Stimulated activated naive CD8-positive, alpha-beta T cell treated with anti-CD3 and anti-CD28 coated beads, Interleukin-15, Interleukin-2, amounts not matched to agents 100 U/mL and 50 U/mL, for 24 hours (primary cell): Measurements from ENCODE around the gene CBX7.

ENCODE experiments used
- ATAC-seq: fragments of 150-1000 bp; cut with Tn5 transposase; one replicate; pipeline ENCODE4 v1.10.0; 2021
- DNase-seq: peaks from one replicate; pipeline ENCODE4 v3.0.0; 2021

CBX7 gene

DNA sequence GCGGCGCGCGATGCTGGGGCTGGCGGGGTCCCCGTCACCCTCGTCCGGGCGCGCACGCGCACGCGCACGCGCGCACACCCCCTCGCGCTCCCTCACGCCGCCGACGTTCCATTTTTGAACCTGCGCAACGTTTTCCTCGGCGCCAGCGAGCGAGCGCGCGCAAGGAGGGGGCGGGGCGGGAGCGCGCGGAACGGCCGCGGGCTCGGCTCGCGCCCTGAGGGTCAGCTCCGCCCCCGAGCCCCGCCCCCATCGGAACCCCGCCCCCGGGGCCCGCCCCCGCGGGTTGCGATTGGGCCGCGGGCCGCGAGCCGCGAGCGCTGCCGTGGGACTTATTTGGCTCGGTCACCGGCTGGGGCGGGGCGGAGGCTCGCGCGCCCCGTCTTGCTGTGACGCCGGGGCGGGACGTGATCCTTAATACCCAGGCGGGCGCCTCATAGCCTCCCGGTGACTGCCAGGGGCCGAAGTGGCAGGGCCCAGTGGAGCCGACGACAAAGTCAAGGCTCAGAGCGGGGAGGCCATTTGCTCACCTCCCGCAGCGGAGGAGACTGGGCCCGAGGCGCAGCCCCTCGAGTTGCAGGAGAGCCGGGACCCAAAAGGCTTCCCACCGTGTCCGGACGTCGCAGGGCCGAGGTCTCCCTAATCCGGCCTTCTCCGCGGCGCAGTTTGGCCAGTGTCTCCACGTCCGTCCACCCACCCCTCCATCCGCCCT is at the start of gene CBX7:
Gene CBX7 (minus strand): TSS at position 170 of the 709 bp plus-strand sequence. CDS start 236 bp downstream, outside the sequence.
- ATAC-seq (peak; percentile 81), DNase-seq (peak; percentile 90)

DNA sequence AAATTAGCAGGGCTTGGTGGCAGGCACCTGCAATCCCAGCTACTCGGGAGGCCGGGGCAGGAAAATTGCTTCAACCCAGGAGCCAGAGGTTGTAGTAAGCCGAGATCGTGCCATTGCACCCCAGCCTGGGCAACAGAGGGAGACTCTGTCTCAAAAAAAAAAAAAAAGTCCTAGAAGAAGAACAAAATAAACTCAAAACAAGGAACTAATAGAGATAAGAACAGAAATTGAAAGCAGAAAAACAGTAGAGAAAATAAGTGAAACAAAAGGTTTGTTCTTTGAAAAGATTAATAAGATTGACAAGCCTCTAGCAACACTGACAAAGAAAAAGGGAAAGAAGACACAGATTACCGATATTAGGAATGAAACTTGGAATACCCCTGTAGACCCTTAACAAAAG is 45.1 kb upstream of the CBX7 start:
- no peak for DNase-seq
- no peak for ATAC-seq

DNA sequence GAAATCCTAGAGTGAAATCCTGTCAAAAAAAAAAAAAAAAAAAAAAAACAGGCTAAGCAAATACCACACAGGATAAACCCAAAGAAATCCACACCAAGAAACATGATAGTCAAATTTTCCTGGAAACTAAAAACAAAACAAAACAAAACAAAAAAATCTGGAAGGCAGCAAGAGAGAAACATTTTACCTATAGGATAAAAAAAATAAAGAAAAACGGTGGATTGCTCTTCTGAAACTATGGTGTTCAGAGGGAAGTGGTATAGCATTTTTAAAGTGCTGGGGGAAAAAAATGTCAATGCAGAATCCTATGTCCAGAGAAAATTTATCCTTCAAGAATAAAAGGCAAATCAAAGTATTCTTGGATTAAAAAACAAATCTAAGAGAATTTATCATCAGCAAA is 41.6 kb upstream of the CBX7 start:
- ATAC-seq (no peak), DNase-seq (no peak)

DNA sequence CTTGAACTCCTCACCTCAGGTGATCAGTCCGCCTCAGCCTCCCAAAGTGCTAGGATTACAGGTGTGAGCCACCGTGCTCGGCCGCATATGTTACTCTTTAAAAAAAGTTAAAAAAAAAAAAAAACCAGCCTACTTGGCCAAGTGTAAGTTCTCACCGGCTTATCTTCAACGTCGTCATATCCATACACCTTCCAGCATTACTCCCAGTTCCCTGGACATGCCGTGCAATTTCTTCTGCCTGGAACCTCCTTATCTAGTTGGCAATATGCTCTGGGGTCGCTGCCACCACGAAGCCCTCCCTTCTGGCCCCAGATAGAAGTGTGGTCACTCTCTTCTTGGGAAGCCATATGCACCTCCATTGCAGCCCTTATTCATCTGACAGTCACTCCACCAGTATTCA is 36.3 kb upstream of the CBX7 start:
- ATAC-seq, result no peak

DNA sequence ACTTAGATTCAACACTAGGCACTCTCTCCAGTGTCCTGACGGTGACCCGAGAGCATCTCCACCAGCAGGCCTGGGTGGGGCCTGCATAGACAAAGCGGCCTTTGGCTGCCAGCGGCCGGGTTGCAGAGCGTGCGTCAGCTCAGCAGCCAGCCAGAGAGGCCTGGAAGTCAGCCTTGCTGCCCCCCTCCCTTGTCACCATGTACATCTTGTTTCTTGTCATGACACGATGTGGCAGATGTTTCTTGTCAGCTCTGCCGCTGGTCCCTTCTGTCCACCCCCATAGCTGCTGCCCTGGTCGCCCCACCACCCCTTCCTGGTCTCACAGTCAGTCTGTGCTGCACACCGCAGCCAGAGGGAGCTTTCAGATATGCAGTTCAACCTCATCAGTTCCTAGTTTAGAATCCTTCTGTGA is 33.1 kb upstream of the CBX7 start:
- DNase-seq, result no peak
- no peak for ATAC-seq

More for the DNA sequence above, 36.3 kb upstream of the CBX7 start:
- DNase-seq, result no peak

DNA sequence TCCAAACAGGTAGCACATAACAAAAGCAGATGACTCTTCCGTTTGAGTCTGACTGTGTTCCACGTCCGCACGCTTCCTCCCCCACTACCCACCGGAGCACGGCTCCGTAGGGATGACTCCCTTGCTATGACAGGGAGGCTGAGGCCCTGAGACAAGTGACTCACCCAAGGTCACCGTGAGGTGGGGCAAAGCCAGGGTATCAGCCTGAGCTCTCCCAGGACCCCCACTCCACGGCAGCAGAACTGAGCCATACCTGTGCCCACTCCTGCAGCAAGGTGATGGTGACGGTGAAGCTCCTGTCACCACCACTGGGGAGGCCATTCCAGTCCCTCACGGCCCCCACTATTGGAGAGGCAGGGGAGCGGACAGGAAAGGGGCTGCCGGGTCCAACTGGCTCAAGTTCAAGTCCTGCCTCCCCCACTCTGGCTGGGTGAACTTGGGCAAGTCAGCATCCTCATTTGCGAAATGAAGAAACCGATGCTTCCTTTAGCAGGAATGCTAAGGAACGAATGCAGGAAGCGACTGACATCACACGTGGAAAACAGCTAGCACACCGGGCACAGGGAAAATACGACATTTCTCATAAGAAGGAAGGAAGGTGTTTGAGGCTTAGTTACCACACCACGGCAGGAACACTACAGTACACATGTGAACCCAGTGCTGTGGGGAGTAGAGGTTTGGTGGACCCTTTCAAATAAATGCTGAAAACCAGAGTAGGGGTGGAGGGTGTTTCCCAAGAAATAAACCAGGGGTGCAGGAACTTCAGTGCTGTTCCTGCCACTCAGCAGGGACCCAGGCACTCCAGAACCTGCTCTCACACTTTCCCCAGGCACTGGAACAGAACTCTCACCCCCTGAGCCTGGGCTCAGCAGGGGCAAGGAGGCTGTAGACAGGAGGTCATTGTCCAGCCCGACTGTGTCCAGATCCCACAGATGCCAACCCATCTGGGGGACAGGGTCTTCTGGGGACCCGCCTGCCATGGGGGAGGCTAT is 32.4 kb upstream of the CBX7 start:
- no peak for DNase-seq
- ATAC-seq, result no peak

DNA sequence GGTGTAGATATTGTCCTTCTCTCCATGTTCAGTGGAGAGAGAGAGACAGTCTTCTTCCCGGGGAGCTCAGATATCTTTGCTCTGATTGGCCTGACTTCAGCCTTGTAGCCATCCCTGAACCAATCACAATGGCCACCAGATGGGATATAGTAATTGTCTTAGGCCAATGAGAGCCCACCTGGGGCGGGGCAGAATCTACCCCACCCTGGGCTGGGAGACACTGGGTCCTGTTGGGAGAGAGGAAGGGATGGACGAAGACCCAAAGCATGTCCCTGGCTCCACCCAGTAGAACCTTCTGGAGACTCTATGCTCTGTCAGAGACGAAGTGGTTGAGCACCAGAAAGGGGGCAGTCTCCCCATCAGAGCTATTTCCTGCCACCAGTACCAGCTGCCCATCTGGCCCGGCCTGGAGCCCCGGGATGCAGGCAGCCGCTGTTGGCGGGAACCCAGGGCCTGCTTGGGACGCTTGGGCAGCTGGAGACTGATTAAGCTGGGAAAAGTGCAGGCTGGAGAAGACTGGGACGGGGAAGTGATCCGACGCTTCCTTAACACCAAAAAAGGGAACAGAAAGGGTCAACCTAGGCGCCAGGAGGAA is 31.6 kb upstream of the CBX7 start:
- ATAC-seq (no peak), DNase-seq (no peak)

DNA sequence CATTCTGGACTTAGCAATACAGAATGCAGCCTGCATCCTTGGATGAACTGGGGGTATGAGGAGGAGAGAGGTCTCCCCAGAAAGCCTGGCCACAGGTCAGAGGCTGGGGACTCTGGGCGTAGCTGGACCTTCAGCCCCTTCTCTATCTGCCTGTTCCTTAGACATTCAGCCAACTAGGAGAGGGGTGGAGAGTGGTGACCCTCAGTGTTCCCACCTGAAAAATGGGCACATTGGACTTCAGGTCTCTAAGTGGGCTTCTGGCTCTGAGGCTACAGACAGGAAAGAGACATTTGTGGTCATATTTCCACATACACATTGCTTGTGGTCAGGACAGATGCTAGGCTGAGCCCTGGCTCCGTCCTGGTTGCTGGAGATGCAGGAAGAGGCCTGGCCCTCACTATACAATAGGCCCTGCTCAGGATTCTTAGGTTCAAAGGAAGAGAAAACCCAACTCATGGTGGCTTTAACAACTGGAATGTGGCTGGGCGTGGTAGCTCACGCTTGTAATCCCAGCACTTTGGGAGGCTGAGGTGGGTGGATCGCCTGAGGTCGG is 30.1 kb upstream of the CBX7 start:
- ATAC-seq, result no peak
- DNase-seq, result no peak

DNA sequence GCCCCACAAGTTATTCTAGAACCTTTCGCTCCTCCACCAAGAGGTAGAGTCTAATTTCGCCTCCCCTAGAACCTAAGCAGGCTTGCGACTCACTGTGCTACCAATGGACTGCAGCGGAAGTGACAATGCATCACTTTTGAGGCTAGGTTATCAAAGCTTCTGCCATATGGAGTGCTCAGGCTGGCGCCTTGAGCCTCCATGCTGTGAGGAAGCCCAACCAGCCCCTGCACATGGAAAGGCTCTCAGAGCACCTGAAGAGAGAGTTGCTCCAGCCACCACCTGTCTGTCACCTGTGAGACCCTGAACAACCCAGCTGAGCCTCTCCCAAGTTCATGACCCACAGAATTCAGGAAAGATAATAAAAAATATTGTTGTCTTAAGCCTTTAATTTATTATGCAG is 29.3 kb upstream of the CBX7 start:
- ATAC-seq (no peak), DNase-seq (no peak)

DNA sequence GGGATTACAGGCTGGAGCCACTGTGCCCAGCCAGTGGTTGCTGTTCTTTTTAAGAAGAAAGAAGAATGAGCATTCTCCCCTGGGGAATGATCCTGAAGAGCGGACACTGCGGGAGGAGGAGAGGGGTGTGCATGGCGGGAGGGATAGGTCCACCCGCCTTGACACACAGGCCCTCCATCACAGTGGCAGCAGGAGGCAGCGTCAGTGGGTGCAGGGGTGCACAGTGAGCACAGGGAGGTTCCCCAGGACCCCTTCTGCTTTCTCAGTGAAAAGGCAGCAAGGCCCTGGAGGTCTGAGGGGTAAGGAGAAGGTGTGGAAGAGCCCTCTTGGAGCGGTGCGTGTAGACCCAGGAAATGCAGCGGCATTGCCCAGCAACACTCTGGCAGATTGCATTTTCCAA is 28.9 kb upstream of the CBX7 start:
- ATAC-seq (no peak), DNase-seq (no peak)

DNA sequence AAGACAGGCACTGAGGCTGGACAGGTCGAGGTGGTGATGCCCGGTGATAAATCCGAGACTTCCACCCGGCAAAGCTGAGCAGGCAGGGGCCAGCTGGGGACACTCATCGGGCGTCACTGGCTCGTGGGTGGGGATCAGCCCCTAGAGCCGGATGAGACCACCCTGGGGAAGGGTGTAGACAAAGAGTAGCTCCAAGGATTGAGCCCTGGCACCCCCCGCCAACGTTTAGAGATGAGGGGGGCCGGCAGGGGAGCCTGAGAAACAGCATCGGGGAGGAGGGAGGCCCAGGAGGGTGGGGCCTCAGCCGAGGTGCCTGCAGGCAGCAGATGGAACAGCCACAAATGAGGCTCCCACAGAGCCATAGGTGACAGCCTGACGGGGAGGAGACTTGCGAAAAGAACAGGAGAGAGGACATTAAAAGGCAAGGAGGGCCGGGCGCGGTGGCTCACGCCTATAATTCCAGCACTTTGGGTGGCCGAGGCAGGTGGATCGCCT is 27.4 kb upstream of the CBX7 start:
- ATAC-seq (no peak), DNase-seq (no peak)

DNA sequence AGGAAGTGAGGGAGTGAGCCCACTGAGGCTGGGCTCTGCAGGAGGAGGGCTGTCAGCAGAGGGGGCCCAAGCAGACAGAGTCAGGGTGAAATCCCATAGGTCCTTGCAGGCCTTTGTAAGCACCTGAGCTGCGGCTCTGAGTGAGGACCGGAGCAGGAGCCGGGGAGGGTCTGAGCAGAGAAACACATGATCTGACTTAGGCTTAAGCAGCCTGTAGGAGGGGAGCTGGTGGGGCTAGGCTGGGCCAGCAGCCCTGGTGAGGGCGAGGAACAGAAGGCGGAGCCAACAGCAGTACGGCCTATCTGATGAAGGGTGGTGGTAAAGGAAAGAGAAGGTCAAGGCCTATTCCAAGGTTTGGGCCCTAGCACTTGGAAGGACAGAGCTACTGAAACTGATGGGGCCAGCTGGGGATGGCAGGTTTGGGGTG is 26.9 kb upstream of the CBX7 start:
- ATAC-seq, result no peak
- no peak for DNase-seq

DNA sequence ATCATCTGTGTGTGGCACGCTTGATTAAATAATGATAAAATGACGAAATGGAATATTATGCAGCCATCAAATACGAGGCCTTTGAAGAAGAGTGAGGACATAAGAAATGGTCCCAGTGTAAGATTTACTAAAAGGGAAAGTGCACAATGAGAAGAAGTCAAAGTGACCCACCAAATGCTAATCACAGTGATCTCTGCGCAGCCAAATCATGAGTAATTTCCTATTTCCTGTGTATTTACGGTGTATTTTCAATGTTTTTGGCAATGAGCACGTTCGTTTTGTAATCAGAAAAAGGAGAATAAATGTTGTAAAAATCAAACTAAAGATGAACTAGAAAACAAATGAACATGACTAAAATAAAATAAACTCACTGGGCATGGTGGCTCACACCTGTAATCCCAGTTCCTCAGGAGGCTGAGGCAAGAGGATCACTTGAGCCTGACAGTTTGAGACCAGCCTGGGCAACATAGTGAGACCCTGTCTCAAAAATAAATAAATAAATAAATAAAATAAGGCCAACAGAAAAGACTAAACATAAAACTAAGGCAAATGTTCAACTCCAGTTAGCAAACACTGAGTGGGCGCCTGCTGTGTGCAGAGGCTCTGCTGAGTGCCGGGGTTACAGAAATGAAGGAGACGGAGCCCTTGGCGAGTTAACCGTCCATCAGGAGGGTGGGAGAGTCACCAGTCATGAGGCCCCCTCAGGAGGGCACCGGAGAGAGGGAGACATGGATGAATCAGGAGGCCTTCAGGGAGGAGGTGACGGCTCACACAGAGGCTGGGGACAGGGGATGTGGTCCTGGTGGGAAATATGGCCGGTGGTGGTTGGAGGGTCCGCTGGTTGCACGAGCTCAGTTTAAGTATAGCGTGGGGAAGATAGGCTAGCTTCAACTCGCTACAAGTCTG is 26.0 kb upstream of the CBX7 start:
- DNase-seq, result no peak
- no peak for ATAC-seq

DNA sequence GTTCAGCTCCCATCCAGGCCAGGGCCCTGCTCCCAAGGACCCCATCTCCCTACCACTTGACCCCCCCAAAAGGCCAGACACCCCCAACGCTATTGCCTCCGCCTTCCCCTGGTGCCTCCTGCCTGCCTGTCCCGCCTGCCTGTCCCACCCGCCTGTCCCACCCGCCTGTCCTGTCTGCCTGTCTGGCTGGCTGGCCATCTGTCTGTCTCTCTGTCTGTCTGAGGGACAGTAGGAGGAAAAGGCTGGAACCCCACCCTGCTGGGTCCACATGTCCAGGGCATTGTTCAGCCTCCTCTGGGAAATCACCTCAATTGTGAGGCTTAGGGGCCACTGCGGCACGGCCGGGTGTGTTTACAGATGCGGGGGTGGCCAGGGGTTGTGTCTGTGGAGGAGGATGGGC is 25.3 kb upstream of the CBX7 start:
- no peak for DNase-seq
- ATAC-seq, result no peak

DNA sequence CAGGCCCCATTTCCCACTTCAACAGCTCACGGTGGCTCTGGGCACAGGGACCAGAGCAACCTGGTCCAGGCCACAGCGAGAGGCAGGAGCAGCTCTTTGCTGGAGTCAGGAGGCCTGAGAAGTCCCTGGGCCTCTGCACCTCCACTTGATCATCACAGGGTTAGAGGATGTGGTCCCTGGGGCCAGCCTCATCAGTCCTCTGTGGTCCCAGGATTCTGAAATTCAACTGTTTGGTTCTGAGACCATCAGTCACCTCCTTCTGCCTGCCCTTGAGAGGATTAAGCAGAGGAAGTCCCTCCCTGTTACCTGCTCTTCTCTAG is 24.9 kb upstream of the CBX7 start:
- no peak for DNase-seq
- no peak for ATAC-seq

DNA sequence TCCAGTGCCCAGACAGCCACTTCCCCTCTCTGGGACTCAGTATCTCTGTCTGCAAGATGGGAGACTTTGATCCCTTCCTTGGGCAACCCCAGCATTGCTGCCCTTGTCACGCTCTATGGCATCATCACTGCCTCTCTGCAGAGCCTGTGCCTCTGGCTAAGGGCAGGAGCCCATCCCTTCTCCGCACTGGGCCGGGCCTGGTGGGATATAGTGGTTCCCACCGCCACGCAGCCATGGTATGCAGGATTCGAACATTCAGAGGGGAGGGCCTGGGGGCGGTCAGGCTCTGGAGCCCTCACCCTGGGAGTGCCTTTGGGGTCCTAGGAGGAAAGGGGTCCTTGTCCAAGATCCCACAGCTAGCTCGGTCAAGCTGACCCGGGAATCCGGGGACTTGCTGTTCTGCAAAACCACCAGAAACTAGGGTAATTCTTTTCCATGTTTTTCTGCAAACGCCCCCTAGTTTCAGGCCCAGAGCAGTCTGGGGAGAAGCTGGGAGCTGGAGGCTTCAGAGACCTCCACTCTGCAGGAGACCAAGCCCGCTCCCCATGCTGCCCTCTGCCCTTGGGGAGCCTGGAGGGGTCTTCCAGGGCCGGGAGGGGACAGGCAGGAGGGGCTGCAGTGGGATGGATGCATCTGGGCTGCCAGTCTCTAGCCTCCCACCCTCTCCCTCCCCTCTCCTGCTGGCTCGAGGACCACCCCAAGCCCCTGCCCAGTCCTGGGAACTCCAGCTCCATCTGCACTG is 24.4 kb upstream of the CBX7 start:
- no peak for ATAC-seq
- no peak for DNase-seq

DNA sequence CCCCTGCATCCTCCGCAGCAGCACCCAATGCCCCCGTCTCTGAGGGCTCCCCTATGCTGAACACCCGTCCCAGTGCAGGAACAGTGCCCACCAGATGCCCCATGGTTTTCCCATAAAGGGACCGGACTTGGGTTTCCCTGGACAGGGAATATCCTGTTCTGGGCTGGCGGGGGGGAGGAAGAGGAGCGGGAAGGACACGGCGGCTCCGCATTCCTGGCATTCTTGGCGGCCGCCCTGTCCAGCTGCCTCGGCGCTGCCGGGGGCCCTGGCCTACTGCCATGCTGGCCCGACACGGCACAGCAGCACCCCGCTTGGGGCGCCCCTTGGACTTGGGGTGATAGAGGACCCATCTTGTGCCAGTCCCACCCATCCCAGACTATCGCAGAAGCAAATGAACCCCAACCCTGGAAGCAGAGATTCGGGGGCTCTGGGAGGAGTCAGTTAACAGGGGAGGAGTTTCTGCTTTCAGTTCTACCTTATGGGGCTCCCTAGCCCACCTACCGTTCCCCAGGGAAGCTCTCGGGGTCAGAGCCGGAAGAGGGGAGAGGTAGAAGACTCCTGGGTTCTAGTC is 23.7 kb upstream of the CBX7 start:
- ATAC-seq (no peak), DNase-seq (no peak)

DNA sequence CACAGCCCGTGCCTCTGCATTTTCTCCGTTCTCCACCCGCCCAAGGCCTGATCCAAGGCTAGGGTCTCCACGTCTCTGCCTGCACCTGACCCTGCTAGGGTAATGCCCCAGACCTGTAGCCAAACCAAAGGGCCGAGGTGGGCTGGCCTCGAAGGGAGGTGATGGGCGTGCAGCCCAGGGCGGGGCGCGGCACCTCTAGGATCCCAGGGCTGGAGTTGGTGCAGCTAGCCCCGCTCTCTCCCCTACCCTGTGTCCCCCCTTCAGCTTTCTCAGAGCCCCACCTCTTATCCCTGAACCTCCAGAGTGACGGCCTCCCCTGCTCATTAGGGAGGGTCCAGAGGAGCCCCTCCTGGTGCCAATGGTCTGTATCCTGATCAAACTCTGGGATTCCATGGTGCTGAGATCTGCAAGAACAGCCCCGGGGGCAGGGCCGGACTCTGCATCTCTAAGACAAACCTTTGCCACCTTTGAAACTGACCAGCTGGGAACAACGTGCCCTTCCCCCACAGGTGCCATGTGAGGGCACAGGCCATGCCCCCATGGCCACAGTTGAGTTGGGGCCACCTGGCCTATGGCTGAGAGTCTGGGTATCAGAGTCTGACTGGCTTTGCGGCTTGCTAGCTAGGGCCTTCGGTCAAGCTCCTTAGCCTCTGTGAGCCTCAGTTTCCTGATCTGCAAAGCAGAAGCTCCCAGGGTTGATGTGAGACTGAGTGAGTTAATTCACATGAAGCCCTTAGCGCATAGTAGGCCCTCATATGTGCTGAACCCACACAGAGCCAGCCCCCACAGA is 23.1 kb upstream of the CBX7 start:
- ATAC-seq (no peak), DNase-seq (no peak)

DNA sequence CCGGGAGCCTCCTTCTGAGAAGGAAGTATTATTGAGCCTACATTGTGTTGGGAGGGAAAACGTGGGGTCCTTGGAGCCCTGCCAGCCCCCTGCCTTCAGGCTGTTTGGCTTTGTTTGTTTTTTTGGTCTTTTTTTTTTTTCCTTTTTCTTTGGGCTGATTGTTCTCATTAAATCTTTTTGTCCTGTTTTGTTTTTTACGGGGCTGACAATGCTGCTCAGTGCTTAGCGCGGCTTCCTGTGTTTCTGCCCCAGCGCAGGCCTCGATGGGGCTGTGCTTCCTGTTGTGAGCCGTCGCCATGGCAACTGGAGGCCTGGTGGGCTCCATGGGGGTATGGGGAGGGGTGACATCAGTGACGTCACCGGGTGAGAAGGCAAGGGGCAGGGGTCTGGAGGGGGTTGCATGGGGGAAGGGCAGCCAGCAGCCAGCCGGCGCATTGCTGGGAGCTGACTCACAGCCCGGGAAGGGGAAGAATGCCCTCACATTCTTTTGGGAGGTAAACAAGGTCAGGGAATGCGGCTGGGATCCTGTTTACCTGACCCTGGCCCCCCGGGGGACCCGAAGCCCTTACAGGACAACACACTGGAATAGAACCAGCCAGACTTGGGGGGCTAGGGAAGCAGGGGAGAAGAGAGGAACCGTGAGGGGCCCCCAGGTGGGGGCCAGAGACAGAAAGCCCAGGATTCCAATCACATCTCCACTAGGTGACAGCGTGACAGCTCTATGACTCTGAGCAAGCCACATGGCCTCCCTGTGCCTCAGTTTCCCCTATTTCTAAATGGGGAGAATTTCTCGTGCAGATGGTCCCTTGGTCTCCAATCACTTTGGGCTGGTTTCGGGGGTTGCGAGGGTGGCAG is 22.2 kb upstream of the CBX7 start:
- ATAC-seq, result peak; percentile 23
- DNase-seq, result peak; percentile 70
